DND-41 (cell line): Measurements from ENCODE around the gene CD2AP.

ENCODE experiments used
- CTCF ChIP-seq: IDR thresholded peaks from 2 replicates; pipeline ENCODE4 v1.5.1; 2012; ENCODE audit warnings: borderline replicate concordance, low read length, moderate library complexity, mild to moderate bottlenecking; ENCODE audit not compliant: poor library complexity, severe bottlenecking; ENCODE audit errors: extremely low read depth
- EZH2 ChIP-seq: IDR thresholded peaks from 3 replicates; pipeline ENCODE4 v1.6.1; 2012; ENCODE audit warnings: borderline replicate concordance, low read depth, mild to moderate bottlenecking, moderate library complexity, low read length, inconsistent platforms; ENCODE audit not compliant: severe bottlenecking

- TF ChIP-seq CTCF (no peak), EZH2 (no peak)
These were observed 8.0 kb downstream of the CD2AP start for GRCh38 chr6:47485491-47486135.
